HepG2 (cell line): Measurements from ENCODE around the gene PEBP1. TPM values are rescaled to one million over a fixed set of nuclear protein-coding genes. Genes with fewer than 3 reads are reported as not detected.

Source experiments
- ATAC-seq: fragments of 200-7000 bp; cut with Tn5 transposase; 3 replicates; pipeline ENCODE4 v1.9.1; 2020; ENCODE audit warnings: mild to moderate bottlenecking, moderate library complexity
- BruUV-seq: library from RNA; stranded (reverse); fragments of 400-500 nt; replicated peaks from 2 replicates; lab custom pipeline; 2021; lab: Mats Ljungman, UMichigan
- CTCF ChIA-PET: fragments of 300-600 bp; formaldehyde crosslinking; extraction: SDS; loops from one replicate; lab custom pipeline; 2021; ENCODE audit warnings: low total read pairs, inconsistent platforms, low intra/inter-chr PET ratio; lab: Yijun Ruan, JAX
- POLR2A ChIA-PET: fragments of 350-600 bp; sonication (Branson Sonifier 250); formaldehyde crosslinking; loops from one replicate; lab custom pipeline; 2020; ENCODE audit warnings: antibody characterized with exemption, inconsistent platforms; lab: Yijun Ruan, JAX
- DNase-seq: peaks from one replicate; pipeline ENCODE4 v3.0.0-alpha.2; 2015; ENCODE audit warnings: low spot score
- FAIRE-seq: peaks from 3 replicates; lab custom pipeline; 2011; peaks lifted over from hg19 to GRCh38; lab: Jason Lieb, UNC
- H2AFZ ChIP-seq: one replicate; pipeline ENCODE4 v1.6.1; 2011; ENCODE audit warnings: low read length, inconsistent platforms
- H3K27ac ChIP-seq: fragments of 300-600 bp; 3 replicates; pipeline ENCODE4 v1.8.0; 2011; ENCODE audit warnings: mixed run types, mild to moderate bottlenecking, mixed read lengths, low read length, inconsistent platforms; ENCODE audit not compliant: insufficient read depth; ENCODE audit errors: extremely low read length
- H3K27me3 ChIP-seq, 2 experiments: fragments of 200-600 bp in 1 of 2; 2 replicates in 1 of 2; 3 replicates in 1 of 2; pipeline versions ENCODE4 v1.6.0 to v1.8.0; 2011; ENCODE audit warnings: low read length in 2 of 2, mild to moderate bottlenecking in 2 of 2, moderate library complexity in 2 of 2, inconsistent platforms in 1 of 2; ENCODE audit not compliant: insufficient read depth in 2 of 2, control insufficient read depth in 1 of 2
- H3K36me3 ChIP-seq, 2 experiments: fragments of 200-600 bp in 1 of 2; replicated peaks in 1 of 2; 2 replicates in 1 of 2; 3 replicates in 1 of 2; pipeline versions ENCODE4 v1.5.1 to v1.8.0; 2011; ENCODE audit warnings: low read length in 2 of 2, inconsistent platforms in 1 of 2; ENCODE audit not compliant: insufficient read depth in 2 of 2, control insufficient read depth in 1 of 2
- H3K4me1 ChIP-seq: 2 replicates; pipeline ENCODE4 v1.5.1; 2012; ENCODE audit warnings: low read length, inconsistent platforms; ENCODE audit not compliant: insufficient read depth
- H3K4me2 ChIP-seq: 2 replicates; pipeline ENCODE4 v1.6.0; 2011; ENCODE audit warnings: low read depth, low read length, inconsistent platforms
- H3K4me3 ChIP-seq, 3 experiments: fragments of 200-600 bp in 1 of 3; sonication (generic), shearing (Covaris generic) in 1 of 3; replicated peaks in 1 of 3; 2 replicates each; pipeline ENCODE4 v1.5.1; 2011 to 2016; ENCODE audit warnings: low read length in 3 of 3, inconsistent platforms in 2 of 3, low read depth in 2 of 3, mild to moderate bottlenecking in 2 of 3, control low read depth in 1 of 3, mixed read lengths in 1 of 3; ENCODE audit not compliant: insufficient read depth in 1 of 3
- H3K79me2 ChIP-seq: one replicate; pipeline ENCODE4 v1.6.1; 2011; ENCODE audit warnings: low read length, inconsistent platforms; ENCODE audit not compliant: insufficient read depth
- H3K9ac ChIP-seq: 2 replicates; pipeline ENCODE4 v1.6.0; 2011; ENCODE audit warnings: mild to moderate bottlenecking, low read depth, low read length, inconsistent platforms; ENCODE audit not compliant: insufficient read depth
- H3K9me3 ChIP-seq: 2 replicates; pipeline ENCODE4 v1.5.1; 2012; ENCODE audit warnings: mild to moderate bottlenecking, low read length
- H4K20me1 ChIP-seq: 2 replicates; pipeline ENCODE4 v1.6.0; 2011; ENCODE audit warnings: inconsistent platforms, mild to moderate bottlenecking, low read length, moderate library complexity; ENCODE audit not compliant: insufficient read depth
- ATM ChIP-seq: fragments of 450-650 bp; IDR thresholded peaks from 2 replicates; pipeline ENCODE4 v1.7.1; 2017; ENCODE audit warnings: mild to moderate bottlenecking, borderline replicate concordance
- HDAC2 ChIP-seq: sonication (generic); formaldehyde crosslinking; IDR thresholded peaks from 2 replicates; pipeline ENCODE4 v1.4.0; 2020; ENCODE audit warnings: missing genetic modification reagents
- KDM6A ChIP-seq: IDR thresholded peaks from 2 replicates; pipeline ENCODE4 v1.6.1; 2016; ENCODE audit warnings: low read depth
- KLF16 ChIP-seq, 2 experiments: sonication (generic) in 1 of 2; formaldehyde crosslinking in 1 of 2; IDR thresholded peaks; 2 replicates each; pipeline versions ENCODE4 v1.6.1 to v1.8.0; 2016 to 2023; ENCODE audit warnings: missing genetic modification reagents in 2 of 2, missing compliant biosample characterization in 1 of 2
- POLR2AphosphoS5 ChIP-seq: IDR thresholded peaks from 2 replicates; pipeline ENCODE4 v1.6.1; 2012; ENCODE audit warnings: low read depth, low read length
- REPIN1 ChIP-seq: sonication (generic); formaldehyde crosslinking; IDR thresholded peaks from 2 replicates; pipeline ENCODE4 v1.8.0; 2022; ENCODE audit warnings: missing genetic modification reagents, low read depth, mild to moderate bottlenecking, borderline replicate concordance
- RXRA ChIP-seq: sonication (generic); formaldehyde crosslinking; IDR thresholded peaks from 2 replicates; pipeline ENCODE4 v1.5.1; 2020; ENCODE audit warnings: missing genetic modification reagents
- SOX13 ChIP-seq, 3 experiments: fragments of 450-650 bp in 1 of 3; sonication (generic) in 1 of 3; formaldehyde crosslinking in 1 of 3; IDR thresholded peaks in 2 of 3; conservative IDR thresholded peaks in 1 of 3; 2 replicates each; pipeline versions ENCODE4 v1.5.0 to v1.6.1; 2016 to 2020; ENCODE audit warnings: antibody characterized with exemption in 1 of 3, mild to moderate bottlenecking in 1 of 3, missing compliant biosample characterization in 1 of 3, missing genetic modification reagents in 1 of 3, moderate library complexity in 1 of 3
- STAG1 ChIP-seq: sonication (generic); formaldehyde crosslinking; IDR thresholded peaks from 2 replicates; pipeline ENCODE4 v1.4.0; 2020; ENCODE audit warnings: missing genetic modification reagents
- STAT6 ChIP-seq: sonication (generic); formaldehyde crosslinking; IDR thresholded peaks from 2 replicates; pipeline ENCODE4 v1.4.0; 2020; ENCODE audit warnings: missing genetic modification reagents, mild to moderate bottlenecking, borderline replicate concordance
- THAP11 ChIP-seq: IDR thresholded peaks from 2 replicates; pipeline ENCODE4 v1.6.1; 2016; ENCODE audit warnings: missing biosample characterization, missing genetic modification reagents
- TRIM24 ChIP-seq: sonication (generic); formaldehyde crosslinking; IDR thresholded peaks from 2 replicates; pipeline ENCODE4 v1.8.0; 2022; ENCODE audit warnings: mild to moderate bottlenecking, missing genetic modification reagents
- ZFP37 ChIP-seq: sonication (generic); formaldehyde crosslinking; IDR thresholded peaks from 2 replicates; pipeline ENCODE4 v1.4.0; 2020; ENCODE audit warnings: missing genetic modification reagents, borderline replicate concordance
- ZMYM3 ChIP-seq: sonication (generic); formaldehyde crosslinking; IDR thresholded peaks from 2 replicates; pipeline ENCODE4 v1.5.1; 2020; ENCODE audit warnings: mild to moderate bottlenecking, missing genetic modification reagents
- ZNF501 ChIP-seq: sonication (generic); formaldehyde crosslinking; IDR thresholded peaks from 2 replicates; pipeline ENCODE4 v1.5.1; 2020; ENCODE audit warnings: mild to moderate bottlenecking, moderate library complexity, missing genetic modification reagents
- WGBS: methylation state at CpG from one replicate; pipeline ENCODE4 v1.1.6; 2017; ENCODE audit warnings: low lambda C conversion rate; 5-methylcytosine and 5-hydroxymethylcytosine counted together
- in situ Hi-C: cut with HindIII; loops from 2 replicates; pipeline ENCODE4 v1.10.0; 2017; ENCODE audit warnings: low pct_unique_long_range_greater_than_20kb; ENCODE audit not compliant: extremely low pct_ligation_motif_present
- intact Hi-C: fragments of 100-400 bp; cut with micrococcal nuclease; formaldehyde crosslinking; loops from one replicate; pipeline ENCODE4 v1.10.0; 2022; ENCODE audit not compliant: unreplicated experiment
- polyA plus RNA-seq, 8 experiments: library from polyadenylated mRNA; depleted of rRNA in 3 of 8; stranded (reverse) in 7 of 8; unstranded in 1 of 8; fragments of >200 nt; fragmentation: Illumina TruSeq in 4 of 8; extraction: Trizol in 4 of 8; gene quantifications; 2 replicates each; pipeline versions ENCODE4 v1.2.1 to v1.2.3, GENCODE V29; 2011 to 2016; ENCODE audit warnings: low read depth in 4 of 8, missing spikeins in 1 of 8, mixed read lengths in 1 of 8; ENCODE audit not compliant: insufficient read depth in 1 of 8
- total RNA-seq, 5 experiments: library from RNA; depleted of rRNA; stranded (reverse); fragments of >200 nt; fragmentation: Illumina TruSeq; extraction: Trizol; gene quantifications; 2 replicates each; pipeline ENCODE4 v1.2.3, GENCODE V29; 2016; ENCODE audit warnings: low read depth in 1 of 5
- TF ChIP-seq, protein P1 (sequence below): sonication (generic); formaldehyde crosslinking; IDR thresholded peaks from 2 replicates; pipeline ENCODE4 v1.5.0; 2020; ENCODE audit warnings: mild to moderate bottlenecking, missing genetic modification reagents, moderate library complexity

The PEBP1 gene
- total and polyA plus RNA-seq, 2 of the 13 experiments (the other 11 are each of a cell fraction or from before 2014, with no cell fraction given): 538 to 1,505 TPM

- TF ChIP-seq, protein P1, sequence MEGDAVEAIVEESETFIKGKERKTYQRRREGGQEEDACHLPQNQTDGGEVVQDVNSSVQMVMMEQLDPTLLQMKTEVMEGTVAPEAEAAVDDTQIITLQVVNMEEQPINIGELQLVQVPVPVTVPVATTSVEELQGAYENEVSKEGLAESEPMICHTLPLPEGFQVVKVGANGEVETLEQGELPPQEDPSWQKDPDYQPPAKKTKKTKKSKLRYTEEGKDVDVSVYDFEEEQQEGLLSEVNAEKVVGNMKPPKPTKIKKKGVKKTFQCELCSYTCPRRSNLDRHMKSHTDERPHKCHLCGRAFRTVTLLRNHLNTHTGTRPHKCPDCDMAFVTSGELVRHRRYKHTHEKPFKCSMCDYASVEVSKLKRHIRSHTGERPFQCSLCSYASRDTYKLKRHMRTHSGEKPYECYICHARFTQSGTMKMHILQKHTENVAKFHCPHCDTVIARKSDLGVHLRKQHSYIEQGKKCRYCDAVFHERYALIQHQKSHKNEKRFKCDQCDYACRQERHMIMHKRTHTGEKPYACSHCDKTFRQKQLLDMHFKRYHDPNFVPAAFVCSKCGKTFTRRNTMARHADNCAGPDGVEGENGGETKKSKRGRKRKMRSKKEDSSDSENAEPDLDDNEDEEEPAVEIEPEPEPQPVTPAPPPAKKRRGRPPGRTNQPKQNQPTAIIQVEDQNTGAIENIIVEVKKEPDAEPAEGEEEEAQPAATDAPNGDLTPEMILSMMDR (CRISPR knock-in tag): 0 out of 2 replicates have a peak, but pooled peaks have one; percentile 12
- TF ChIP-seq POLR2AphosphoS5 (no peak), TRIM24 (CRISPR knock-in tag) (no peak), ZMYM3 (CRISPR knock-in tag) (peak; percentile 54; the same call in 1 of the 2 replicates), KLF16 (CRISPR knock-in tag; IDR thresholded peaks at IDR 0.05) (no peak), KDM6A (CRISPR knock-in tag) (no peak)
These were observed 16.5 kb upstream of the PEBP1 start (continued) for GRCh38 chr12:118119449-118119879.

DNA sequence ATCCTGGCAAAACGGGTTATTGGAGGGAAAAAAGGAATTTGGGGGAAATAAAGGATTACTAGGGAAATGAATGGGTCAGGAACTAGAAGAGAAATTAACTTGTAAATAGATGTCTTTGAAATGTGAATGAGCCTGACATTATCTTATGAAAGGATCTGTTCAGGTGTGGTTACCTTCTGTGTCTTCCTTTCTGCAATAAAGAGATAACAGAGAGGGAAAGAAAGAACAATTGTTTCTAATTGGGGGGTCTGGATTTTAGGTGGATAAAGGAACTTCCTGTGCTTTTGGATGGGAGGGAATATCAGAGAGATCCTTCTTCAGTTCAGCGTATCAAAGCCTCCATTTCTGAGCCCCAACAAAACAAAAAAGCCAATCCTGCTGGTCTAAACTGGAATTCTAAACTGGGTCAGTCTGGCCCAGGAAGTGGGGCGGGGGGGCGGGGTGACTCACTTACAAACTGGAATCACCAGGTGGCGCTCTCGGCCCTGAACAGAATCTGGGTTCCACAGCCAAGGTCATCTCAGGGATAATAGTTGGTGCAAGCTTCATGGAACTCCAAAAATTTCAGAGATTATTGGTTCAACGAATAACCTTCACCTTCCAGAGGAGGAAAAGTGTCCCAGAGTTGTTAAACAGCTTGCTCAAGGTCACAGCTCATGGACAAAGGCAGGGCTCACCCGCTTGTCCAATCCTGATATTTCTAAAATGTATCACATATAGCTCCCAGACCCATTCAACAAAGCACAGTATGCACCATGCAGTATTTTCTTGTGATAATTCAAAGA lies 15.2 kb upstream of the PEBP1 start:
- Histone ChIP-seq H2AFZ (peak overlapping the region; percentile 77), H3K4me2 (peak overlapping the region; percentile 53), H3K9ac (peak overlapping the region; percentile 49), H3K9me3 (no peaks in the 10 kb centered on the region), H3K79me2 (no peaks in the 10 kb centered on the region), H3K36me3 (no peaks in the 10 kb centered on the region), H3K27ac (peak overlapping the region; percentile 90), H4K20me1 (no peaks in the 10 kb centered on the region), H3K4me1 (peaks cover 67% of the 10 kb centered on the region), H3K4me3 (no peak overlapping the region; a peak in 1 of 6 replicates), H3K27me3 (no peaks in the 10 kb centered on the region)
- CTCF ChIA-PET: interaction anchor here (0.6 to 1.6 kb wide), 6 partner anchors 11 to 257 kb away, joined by 3 to 6 read pairs (median 4); partner anchors contain the start of gene SUDS3
- ATAC-seq (peak; percentile 80), DNase-seq (peak; percentile 91), FAIRE-seq (peak; percentile 71)
- no TSS peak for BruUV-seq
- WGBS: 17% methylated on average over 8 of the region's 8 CpGs
- intact Hi-C loops: loop anchor here (1.0 to 2.0 kb wide), 4 partner anchors 18 to 252 kb away; partner anchors contain the start of gene TAOK3
- POLR2A ChIA-PET: interaction anchor here (0.9 to 2.9 kb wide), 9 partner anchors 9 to 255 kb away, joined by 3 to 126 read pairs (median 7); partner anchors contain the start of genes PEBP1, SUDS3 and TAOK3
- in situ Hi-C loops: loop anchor here (5.0 kb wide), 1 partner anchor 252 kb away; the partner anchor contains the start of gene TAOK3
- peak; percentile 61; the same call in 1 of the 2 replicates for TF ChIP-seq REPIN1
- peak; percentile 60; the same call in 1 of the 2 replicates for TF ChIP-seq HDAC2 (CRISPR knock-in tag)
- TF ChIP-seq STAG1 (CRISPR knock-in tag): peak; percentile 65
- 0 out of 2 replicates have a peak, but pooled peaks have one; percentile 44 for TF ChIP-seq STAT6 (CRISPR knock-in tag)
- peak; percentile 33; the same call in 1 of the 2 replicates for TF ChIP-seq RXRA (CRISPR knock-in tag)
- TF ChIP-seq THAP11 (CRISPR knock-in tag): peak; percentile 39; the same call in 1 of the 2 replicates
- TF ChIP-seq ZFP37 (CRISPR knock-in tag): no peak
- no peak for TF ChIP-seq SOX13 (IDR thresholded peaks at IDR 0.05)
- peak in 1 of 2 experiments; percentile 73; a peak in 2 of 4 replicates for TF ChIP-seq SOX13 (CRISPR knock-in tag; conservative IDR thresholded peaks at IDR 0.05 in 1 of 2, IDR thresholded peaks at IDR 0.05 in 1 of 2)
- peak; percentile 38; the same call in 1 of the 2 replicates for TF ChIP-seq ZNF501 (CRISPR knock-in tag)
- TF ChIP-seq ATM: no peak
